ENCODE results near the gene FGF7.

GRCh38 chr15:49382394-49382793 is 40.6 kb upstream of the FGF7 start:
- TF ChIP-seq CTCF (IDR thresholded peaks at IDR 0.05) (no peak), POLR2A (IDR thresholded peaks at IDR 0.05) (no peak)

Measured in adrenal gland (tissue), 5 donors.